Pulmonary artery endothelial cell (primary cell): Measurements from ENCODE around the gene MT4. TPM values are rescaled to one million over a fixed set of nuclear protein-coding genes. Genes with fewer than 3 reads are reported as not detected.

Experiments
- DNase-seq: peaks from one replicate; pipeline ENCODE4 v3.0.0-alpha.2; 2011; ENCODE audit warnings: low read depth, low spot score
- total RNA-seq: library from RNA; depleted of rRNA; stranded (reverse); fragments of >200 nt; gene quantifications from 2 replicates; pipeline ENCODE4 v1.2.3, GENCODE V29; 2014

Gene MT4
- not detected in 2 replicates for total RNA-seq

DNA sequence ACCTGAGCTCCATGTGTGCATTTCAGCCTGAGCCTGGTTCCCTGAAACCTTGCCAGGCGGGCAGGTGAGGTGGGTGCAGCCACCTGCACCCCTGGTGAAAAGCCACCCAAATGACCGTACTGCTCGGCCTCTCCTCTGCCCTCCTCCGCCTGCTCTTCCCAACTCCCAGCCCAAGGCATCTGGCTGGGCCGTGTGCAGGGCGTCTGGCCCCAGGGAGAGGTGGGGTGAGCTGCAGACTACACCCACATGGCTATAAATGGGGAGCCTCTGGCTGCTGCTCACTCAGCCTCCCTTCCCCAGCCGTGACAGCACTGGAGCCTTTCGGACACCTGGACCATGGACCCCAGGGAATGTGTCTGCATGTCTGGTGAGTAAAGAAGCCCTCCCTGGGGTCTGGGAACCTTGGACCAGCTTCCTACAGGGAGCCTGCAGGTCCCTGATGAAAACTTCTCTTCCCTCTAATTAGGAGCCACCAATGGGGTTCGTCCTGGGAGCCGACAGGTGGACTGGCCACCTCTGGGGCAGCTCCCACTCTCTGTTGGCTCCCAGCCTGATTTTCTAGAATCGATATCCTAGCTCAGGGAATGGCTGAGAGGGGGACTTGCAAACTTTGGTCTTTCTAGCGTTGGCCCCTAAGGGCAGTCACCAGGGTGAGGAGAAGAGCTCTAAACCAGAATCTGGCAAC lies at the start of gene MT4:
TSS of gene MT4 (plus strand) at position 281 of the 685 bp plus-strand sequence. CDS start at position 337, 56 bp downstream.
- no peak for DNase-seq

DNA sequence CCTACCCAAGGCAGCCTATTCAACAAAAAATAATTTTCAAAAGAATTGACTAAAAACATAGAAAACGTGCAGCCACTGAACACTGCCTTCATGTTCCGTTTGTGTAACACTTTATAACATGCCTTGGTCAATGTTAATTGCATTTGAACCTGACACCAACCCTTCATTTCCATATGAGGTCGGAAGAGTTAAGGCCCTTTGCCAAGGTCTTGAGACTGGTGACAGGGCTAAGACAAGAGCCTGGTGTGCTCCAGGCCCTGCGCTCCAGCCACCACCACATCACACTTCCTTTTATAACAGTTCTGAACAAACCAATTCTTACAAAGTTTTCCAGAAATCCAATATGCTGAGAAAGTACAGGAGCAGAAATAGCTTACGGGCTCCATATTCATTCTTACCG lies 49.2 kb upstream of the MT4 start:
- DNase-seq = no peak

DNA sequence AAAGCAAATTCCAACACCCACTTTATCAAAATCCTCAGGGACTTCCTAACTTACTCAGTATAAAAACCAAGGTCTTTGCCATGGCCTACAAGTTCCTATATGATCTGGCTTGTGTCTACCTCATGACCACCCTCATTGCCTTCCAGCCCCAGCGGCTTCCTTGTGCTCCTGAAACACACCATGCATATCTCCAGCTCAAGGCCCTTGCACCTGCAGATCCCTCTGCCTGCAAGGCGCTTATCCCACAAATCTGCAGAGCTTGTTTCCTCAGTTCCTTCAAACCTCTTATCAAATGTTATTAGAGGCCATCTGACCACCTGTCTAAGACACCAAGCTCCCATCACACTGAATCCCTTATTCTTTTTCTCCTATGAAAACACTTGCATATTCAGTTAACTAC lies 47.7 kb upstream of the MT4 start:
- no peak for DNase-seq

DNA sequence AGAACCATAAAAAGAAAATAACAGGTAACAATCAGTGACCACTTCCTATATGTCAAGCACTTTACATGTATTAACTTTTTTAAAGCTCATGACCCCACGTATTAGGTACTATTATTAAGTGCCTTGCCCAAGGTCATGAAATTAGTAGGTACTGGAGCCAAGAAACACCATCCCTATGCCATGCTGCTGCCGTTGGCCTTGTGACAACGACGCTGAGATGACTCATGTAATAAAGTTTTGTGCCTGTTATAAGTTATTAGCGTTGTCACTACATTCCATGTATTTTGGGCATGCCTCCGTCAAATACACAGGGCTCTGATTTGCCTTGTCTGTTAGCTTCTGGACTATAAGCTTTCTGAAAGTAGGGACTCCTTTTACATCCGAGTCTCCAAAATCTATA lies 46.4 kb upstream of the MT4 start:
- no peak for DNase-seq

DNA sequence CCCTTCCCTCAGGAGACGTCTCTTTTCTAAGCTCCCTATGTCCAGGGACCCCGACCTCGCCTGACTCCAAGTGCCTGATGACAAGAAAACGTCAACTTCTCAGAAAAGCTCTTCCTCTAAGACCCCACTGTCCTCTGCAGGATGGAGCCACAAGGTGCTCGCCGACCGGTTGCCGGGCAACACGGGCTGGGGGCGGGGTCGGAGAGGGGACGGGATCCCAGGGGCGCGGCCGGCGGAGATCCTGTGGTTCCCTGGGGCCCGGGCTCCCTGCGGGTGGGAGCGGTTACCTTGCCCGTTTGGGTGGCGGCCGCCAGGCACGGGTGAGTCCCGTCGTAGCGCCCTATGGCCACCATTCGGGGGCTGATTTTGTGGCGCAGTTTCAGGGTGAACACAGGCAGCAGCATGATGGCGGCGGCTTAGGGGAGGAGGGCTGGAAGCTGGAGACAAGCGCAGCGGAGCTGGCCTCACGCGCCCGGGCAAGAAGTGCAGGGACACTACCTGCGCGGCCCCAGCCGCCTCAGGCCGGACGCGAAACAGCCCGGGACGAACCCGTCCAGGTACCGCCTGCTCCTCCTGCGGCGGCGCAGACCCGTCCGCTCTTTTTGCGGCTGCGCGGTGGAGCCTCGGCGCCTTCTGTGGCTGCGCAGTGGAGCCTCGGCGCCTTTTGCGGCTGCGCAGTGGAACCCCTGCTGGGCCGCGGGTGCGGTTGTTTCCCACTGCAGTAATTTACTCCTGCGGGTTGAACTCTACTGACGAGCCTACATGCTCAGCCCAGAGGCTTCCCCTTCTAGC lies 45.2 kb upstream of the MT4 start, which contains the start of gene BBS2:
TSS of gene BBS2 (minus strand) at position 566 of the 792 bp plus-strand sequence. CDS start at position 404, 162 bp downstream.
- DNase-seq = peak; percentile 22

DNA sequence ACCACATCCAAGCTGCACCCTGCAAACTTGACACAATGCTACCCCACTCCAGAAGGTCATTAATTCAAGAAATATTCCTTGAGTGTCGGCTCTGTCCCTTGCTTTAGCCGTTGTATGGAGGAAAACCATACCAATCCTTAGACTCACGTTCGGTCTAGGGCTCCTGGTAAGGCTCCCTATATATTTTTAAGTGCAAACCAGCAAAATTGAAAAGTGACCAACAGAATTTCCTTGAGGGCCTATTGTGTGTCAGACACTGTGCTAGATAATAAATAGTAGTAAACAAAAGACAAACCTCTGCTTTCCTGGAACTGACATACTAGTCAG lies 44.7 kb upstream of the MT4 start:
- no peak for DNase-seq

DNA sequence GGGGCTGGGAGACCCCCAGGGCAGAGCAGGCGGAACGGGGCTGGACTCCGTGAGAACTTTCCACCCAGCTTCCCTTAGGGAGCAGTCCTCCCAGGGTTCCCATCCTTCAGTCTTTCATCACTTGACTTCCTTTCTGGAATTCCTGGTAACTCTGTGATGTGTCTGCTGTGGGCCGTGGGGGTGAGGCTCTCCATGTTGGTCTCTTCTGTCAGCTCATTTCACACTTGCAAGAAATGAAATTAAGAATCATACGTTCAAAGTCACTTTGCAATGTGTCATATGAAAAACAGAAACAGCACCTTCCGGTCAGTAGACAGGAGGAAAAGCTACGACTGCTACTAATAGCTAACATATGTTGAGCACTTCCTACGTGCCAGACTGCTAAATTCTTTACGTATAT lies 39.6 kb upstream of the MT4 start:
- peak; percentile 32 for DNase-seq

DNA sequence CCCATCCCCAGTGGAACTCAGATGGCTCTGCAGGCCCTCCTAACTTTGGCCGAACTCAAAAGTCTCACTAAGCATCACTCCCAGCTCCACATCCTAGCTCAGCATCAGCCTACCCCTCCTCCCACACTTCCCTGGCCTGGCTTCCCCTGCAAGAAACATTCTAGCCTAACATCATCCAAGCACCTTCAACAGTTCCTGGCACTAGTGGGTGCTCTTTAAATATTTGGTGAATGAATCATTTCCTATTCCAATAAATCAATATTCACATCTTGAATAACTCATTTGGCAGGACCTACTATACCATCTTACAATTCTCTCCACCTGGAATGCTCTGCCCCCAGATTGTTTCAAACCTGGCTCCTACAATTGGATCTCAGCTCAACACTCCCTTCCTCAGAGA lies 34.0 kb upstream of the MT4 start:
- DNase-seq = no peak

DNA sequence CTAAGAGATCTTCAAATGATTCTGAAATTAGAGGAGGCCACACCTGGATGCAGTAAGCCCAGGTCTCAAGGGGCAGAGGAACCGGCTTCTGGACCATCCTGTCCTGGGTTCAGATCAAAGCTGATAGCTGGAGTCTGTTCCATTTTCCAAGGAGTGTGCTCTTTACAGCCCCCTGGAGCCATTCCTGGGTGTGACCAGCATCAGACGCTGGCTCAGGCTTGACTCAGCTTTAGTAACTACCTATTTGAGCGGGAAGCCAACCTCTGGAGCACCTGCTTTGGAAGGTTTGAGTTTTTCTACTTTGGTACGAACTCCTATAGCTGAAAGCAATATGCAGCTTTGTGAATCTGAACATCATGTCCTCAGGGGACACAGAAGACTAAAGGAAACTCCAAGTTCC lies 32.2 kb upstream of the MT4 start:
- no peak for DNase-seq

DNA sequence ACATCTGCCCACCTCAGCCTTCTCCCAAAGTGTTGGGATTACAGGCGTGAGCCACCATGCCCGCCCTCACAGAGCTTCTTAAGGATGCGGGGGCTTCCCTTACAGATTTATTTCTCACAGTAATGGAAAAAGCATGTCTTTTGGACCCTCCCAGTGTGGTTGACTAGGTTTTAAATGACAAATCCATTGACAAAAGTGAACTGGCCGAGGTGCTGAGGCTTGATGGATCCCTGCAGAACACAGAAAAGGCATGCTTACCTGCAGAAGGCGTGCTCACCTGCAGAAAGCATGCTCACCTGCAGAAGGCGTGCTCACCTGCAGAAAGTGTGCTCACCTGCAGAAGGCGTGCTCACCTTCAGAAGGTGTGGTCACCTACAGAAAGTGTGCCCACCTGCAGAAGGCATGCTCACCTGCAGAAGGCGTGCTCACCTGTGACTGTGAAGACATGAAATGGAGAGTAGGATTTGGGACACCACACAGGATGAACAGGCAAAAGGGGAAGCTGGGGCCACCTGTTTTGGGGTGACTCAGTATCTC lies 30.0 kb upstream of the MT4 start:
- no peak for DNase-seq

DNA sequence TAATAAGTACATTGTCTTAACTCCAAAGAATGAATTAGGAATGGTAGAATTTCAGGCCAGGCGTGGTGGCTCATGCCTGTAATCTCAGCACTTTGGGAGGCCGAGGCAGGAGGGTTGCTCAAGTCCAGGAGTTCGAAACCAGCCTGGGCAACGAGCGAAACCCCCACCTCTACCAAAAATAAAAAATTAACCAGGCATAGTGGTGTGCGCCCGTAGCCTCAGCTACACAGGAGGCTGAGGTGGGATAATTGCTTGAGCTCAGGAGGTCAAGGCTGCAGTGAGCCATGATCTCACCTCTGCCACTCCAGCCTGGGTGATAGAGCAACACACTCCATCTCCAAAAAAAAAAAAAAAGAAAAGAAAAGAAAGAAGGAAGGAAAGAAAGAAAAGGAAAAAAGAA lies 26.5 kb upstream of the MT4 start:
- no peak for DNase-seq

DNA sequence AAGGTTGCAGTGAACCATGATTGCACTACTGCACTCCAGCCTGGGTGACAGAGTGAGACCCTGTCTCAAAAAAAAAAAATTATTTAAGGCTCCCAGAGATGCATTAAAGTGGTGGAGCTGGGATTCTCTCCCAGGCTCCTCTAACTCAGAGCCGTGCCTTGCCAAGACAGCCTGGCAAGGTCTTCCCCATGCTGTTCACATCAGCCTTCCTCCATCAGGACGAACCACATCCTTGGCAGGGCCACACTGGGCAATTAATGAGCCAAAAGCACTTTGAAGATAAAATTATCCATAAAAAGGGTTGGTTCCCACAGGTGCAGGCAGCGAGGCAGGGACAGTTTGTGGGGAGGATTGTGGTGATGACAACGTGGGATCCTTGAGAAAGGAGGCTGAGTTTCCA lies 25.2 kb upstream of the MT4 start:
- DNase-seq = no peak

DNA sequence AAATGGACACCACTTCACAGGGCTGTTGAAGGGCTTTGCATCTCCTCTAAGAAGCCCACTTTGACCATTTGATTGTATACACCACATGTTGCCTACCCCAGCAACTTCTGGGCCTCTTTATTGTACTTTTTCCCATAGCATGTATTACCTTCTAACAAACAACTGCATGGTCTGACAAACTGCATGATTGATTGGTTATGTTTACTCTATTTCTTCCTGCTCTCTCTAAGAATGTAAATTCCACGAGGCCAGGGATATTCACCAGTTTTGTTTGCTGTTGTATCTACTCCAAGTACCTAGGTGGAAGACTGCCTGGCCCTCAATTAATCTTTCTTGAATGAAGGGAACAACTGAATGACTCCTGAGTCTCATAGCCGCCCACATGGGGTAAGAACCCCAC lies 22.8 kb upstream of the MT4 start:
- DNase-seq = no peak

DNA sequence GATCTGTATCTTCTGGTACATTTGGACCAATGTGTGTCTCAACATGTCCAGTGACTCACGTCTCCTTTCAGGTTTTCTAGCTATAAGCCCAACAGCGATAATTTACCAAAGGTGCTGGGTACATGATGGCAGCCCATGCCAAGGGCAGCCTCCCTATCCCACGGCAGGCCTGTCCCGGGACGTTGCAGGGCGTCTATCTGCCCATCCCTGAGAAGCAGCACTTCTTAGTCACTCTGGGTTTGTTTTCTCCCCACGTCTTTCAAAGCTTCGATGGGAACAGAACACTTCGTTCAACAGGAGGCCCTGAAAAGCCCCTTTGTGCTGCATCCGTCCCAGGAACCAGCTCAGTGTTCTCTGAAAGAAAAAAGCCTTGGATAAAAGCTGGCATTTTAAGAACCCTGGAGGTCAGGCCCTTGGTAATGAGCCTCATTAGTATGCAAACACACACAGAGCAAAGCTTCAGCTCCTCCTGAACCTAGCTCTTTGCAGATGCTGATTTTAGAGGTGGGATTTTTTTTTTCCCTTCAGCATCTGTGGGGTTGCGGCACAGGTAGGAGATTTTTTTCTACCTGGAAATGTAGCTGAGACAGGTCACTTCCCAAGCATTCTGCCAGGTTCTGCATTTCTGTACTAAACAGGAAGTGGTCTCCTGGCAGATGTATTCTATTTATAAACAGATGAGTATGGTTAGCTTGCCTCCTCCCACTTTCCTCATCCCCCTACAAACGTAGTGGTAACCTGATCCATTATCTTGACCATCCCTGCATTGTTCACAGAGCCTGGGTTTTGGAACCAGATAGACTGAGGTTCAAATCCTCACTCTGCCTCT lies 17.5 kb upstream of the MT4 start:
- no peak for DNase-seq

DNA sequence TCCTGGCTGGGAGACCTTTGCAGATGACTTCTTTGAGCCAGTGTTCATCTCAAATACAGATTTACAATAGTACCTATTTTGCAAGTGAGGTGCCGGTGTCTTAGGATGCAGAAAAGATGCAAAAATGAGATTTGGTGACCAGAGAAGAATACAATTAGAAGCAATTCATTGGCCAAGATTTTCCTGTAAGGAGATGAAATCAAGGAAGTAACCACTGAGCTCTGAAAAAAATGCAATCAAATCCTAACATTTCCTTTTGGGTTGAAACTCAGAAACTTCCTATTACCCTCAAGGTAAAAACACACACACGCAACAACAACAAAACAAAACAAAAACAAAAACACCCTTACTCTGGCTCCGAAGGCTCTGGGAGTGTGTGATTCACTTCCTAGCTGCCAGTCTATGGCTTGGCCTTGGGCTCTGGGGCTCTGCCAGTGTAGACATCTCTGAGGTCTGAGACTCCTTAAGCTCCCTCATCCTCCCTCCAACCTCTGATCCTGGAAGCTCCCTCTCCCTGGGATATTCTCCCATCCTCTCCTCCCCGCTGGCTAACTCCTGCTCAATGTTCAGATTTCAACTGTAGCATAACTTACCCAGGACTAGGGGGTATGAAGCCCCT lies 16.8 kb upstream of the MT4 start:
- DNase-seq = no peak

DNA sequence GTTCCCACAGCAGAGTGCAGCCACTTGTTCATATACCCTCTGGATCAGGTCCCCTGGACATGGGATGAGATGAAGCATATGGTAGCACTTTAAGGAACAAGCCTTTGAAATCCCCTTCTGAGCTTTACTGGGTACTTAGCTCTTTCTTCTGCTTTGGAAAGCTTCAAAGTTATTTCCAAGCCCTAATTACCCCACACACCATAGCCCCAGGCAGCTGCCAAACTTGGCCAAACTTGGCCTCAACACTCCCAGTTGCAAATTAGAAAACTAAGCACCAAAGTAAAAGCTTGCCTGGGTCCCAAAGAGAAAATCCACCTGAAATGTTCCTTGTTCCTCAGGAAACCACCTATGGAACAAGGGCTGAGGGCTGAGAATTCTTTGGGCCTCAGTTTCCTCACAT lies 15.7 kb upstream of the MT4 start:
- no peak for DNase-seq

DNA sequence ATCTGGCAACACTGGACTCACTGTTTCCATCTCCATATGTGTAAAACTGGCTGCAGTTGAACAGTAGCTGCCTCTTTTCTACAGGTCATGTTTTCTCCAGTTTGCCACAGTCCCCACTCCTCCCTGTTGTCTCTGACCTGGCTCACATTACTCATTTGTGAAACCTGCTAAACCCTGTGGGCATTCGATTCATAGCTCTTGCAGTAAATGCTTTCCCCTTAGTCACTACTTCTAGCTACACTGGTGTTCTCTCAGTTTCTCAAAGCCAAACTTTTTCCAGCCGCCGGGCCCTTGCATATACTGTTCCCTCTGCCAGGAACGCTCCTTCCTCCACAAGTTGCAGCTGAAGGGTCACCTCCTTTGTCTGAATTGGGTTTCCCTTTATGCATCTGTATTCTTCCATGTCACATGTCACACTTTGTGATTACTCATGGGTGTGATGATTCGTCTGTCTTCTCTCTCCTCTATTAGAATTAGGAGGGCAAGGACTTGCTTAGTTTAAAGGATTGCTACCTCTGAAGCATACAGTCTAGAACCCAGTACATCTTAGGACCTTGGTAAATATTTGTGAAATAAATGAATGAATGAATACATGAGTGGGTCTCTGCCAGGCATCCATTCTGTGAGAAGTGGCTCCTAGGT lies 15.0 kb upstream of the MT4 start:
- DNase-seq = no peak

DNA sequence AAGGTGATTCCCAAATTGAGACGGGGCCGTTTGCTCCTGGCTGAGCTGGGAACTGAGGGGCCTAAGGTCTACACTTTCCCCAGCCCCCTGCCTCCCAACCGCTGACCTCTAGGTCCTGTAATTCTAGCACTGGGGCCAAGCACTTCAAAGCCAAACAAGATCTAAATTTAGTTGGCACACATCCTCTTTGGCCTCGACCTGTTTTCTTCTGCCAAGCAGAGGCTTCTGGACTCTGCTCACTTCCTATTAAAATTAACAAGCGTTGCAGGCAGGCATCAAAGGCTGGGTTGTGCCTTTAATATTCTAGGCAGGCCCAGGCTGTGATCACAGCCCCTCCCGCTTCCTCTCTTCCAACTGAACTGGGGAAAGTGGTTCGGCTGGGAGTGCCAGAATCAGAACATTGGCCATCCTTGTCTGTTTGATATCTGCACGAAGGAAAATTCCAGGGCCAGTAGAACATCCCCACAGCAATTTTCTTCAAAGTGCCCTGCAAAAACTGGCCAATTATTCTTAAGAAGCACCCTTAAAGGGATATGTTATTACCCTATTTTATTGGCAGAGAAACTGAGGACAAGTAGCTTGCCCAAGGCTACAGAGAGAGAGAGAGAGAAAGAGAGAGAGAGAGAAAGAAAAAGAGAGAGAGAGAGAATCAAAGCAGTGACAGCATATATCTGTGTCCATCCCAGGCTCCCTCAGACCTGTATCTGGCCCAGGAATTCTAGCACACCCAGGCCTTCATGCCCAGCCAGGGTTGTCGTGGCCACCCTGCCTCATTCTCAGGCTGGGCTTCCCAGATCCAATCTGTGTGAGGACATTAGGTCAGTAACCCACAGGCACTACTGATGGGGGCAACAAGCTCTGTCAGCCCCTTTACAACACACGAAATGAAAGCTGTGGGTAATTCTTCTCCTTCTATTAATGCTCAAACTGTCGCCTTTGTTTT lies 12.8 kb upstream of the MT4 start:
- DNase-seq = no peak

DNA sequence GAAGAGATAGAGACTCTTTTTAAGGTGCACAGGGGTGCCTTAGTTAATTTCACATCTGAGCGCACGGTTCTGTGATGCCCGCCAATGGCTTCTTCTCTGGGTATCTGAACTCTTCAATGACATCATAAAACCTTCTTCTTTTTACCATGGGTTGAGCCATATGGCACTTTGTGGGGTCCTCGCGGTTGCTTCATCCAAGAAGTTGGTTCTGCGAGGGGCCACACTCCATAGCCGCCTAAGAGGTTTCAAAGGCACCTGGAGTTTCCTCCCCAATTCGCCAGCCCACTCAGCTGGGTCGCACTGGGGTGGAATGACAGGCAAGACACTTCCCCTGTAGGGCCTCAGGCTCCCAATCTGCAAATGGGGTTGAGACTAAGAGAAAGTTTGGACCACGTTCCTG lies 10.4 kb upstream of the MT4 start:
- DNase-seq = no peak
